NCI-H2029 treated with DMSO at 0.1 percent for 48 hours (cell line): ENCODE results near the gene OSTC.

Experiments
- DNase-seq: peaks from one replicate; lab custom pipeline; 2025; lab: John Stamatoyannopoulos, UW

OSTC gene

GRCh38 chr4:108650212-108651013 is at the start of gene OSTC:
Gene OSTC (plus strand): TSS chr4:108650599. CDS start chr4:108650656, 57 bp downstream.
- DNase-seq: peak; percentile 97

GRCh38 chr4:108601106-108601505 is 49.3 kb upstream of the OSTC start:
- DNase-seq: no peak

- DNase-seq: no peak
Observed at GRCh38 chr4:108601532-108601931, 48.9 kb upstream of the OSTC start.

- no peak for DNase-seq
Observed at GRCh38 chr4:108602163-108602562, 48.2 kb upstream of the OSTC start.

- no peak for DNase-seq
Observed at GRCh38 chr4:108607079-108607815, 43.2 kb upstream of the OSTC start.

- no peak for DNase-seq
Observed at GRCh38 chr4:108611365-108611764, 39.0 kb upstream of the OSTC start.

- no peak for DNase-seq
Observed at GRCh38 chr4:108612365-108612764, 38.0 kb upstream of the OSTC start.

GRCh38 chr4:108619372-108620100 is 30.9 kb upstream of the OSTC start:
- DNase-seq: no peak

GRCh38 chr4:108620101-108620932 is 30.1 kb upstream of the OSTC start, which contains the start of gene RPL34:
Gene RPL34 (plus strand): TSS chr4:108620576. CDS start chr4:108621960, 1,384 bp downstream.
- peak; percentile 92 for DNase-seq

GRCh38 chr4:108620933-108621905 is 29.2 kb upstream of the OSTC start:
- no peak for DNase-seq

- DNase-seq: no peak
Observed at GRCh38 chr4:108622022-108622421, 28.4 kb upstream of the OSTC start.

GRCh38 chr4:108622828-108623227 is 27.6 kb upstream of the OSTC start:
- DNase-seq: no peak

- DNase-seq: no peak
Observed at GRCh38 chr4:108624263-108625056, 25.9 kb upstream of the OSTC start.

- DNase-seq: no peak
Observed at GRCh38 chr4:108626056-108626455, 24.3 kb upstream of the OSTC start.

GRCh38 chr4:108628411-108628810 is 22.0 kb upstream of the OSTC start:
- no peak for DNase-seq

- DNase-seq: no peak
Observed at GRCh38 chr4:108635070-108635655, 15.2 kb upstream of the OSTC start.

GRCh38 chr4:108636246-108636645 is 14.2 kb upstream of the OSTC start:
- DNase-seq: no peak

GRCh38 chr4:108637856-108638255 is 12.5 kb upstream of the OSTC start:
- no peak for DNase-seq

- no peak for DNase-seq
Observed at GRCh38 chr4:108644237-108644636, 6.2 kb upstream of the OSTC start.
